ENCODE results near the gene TMEM54. TPM values are rescaled to one million over a fixed set of nuclear protein-coding genes. Genes with fewer than 3 reads are reported as not detected.

TMEM54 gene
- 29.4 and 42.3 TPM in 2 replicates for total RNA-seq

GRCh38 chr1:32900956-32901822, at the start of gene TMEM54:
TSS of gene TMEM54 (minus strand) at chr1:32901389. CDS start at chr1:32901238, 151 bp downstream.

GRCh38 chr1:32886004-32886827, 15.0 kb downstream of the TMEM54 start, which contains the start of gene HPCA:
TSS of gene HPCA (plus strand) at chr1:32886491. CDS start at chr1:32888899, 2,408 bp downstream.

GRCh38 chr1:32870615-32871363, 30.4 kb downstream of the TMEM54 start, which contains the start of gene FNDC5:
TSS of gene FNDC5 (minus strand) at chr1:32870912.

Other genes with a start within 250 kb of the TMEM54 start
- 50.1 and 70.8 TPM in 2 replicates for gene SYNC, start 198.6 kb downstream of the TMEM54 start, total RNA-seq
- 144 and 160 TPM in 2 replicates for gene YARS1, start 84.0 kb downstream of the TMEM54 start, total RNA-seq
- gene S100PBP, start 83.7 kb downstream of the TMEM54 start, total RNA-seq: 26.6 and 36.5 TPM in 2 replicates
- 1.8 and 4.0 TPM in 2 replicates for gene FNDC5, start 30.5 kb downstream of the TMEM54 start, total RNA-seq
- under 0.01 and 0.18 TPM in 2 replicates for gene HPCA, start 14.9 kb downstream of the TMEM54 start, total RNA-seq
- gene RNF19B, start 63.4 kb upstream of the TMEM54 start, total RNA-seq: 8.7 and 8.8 TPM in 2 replicates
- 71.7 and 93.1 TPM in 2 replicates for gene AK2, start 135.5 kb upstream of the TMEM54 start, total RNA-seq
- 7.7 and 12.8 TPM in 2 replicates for gene AZIN2, start 179.8 kb upstream of the TMEM54 start, total RNA-seq